GM19468 (cell line): Measurements from ENCODE around the gene RAP2B.

Experiments used
- ATAC-seq: cut with Tn5 transposase; IDR thresholded peaks from one replicate; pipeline ENCODE4 v1.9.1; 2021; ENCODE audit warnings: mild to moderate bottlenecking, moderate library complexity, moderate number of reproducible peaks; ENCODE audit not compliant: unreplicated experiment; ENCODE audit errors: extremely low read depth

Gene RAP2B

DNA sequence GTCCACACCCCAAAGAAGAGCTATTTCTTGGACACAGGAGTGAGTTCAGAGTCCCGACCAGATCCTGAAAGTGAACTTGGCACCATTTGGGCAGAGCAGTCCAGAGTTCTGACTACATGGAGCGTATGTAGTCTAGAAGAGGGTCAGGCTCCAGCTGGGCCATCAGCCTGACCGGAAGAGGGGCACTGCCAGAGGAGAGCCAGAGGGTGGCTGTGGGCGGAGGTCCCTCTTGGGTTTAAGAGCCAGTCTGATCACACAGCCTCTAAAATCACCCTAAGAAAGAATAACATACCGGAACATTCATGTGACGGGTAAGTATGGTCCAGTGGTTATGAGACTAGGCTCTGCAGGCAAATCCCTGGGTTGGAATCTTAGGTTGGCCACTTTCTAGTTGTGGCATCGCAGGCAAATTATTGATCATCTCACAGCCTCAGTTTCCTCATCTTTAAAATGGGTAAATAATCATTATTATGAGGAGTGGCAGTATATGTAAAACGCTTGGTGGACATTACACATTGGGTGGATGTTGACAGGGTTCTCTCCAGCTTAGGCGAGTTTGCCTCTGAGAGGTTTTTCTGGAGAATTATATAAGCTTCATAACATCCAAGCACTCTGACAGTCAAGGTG, 2.1 kb upstream of the RAP2B start:
- no peak for ATAC-seq

DNA sequence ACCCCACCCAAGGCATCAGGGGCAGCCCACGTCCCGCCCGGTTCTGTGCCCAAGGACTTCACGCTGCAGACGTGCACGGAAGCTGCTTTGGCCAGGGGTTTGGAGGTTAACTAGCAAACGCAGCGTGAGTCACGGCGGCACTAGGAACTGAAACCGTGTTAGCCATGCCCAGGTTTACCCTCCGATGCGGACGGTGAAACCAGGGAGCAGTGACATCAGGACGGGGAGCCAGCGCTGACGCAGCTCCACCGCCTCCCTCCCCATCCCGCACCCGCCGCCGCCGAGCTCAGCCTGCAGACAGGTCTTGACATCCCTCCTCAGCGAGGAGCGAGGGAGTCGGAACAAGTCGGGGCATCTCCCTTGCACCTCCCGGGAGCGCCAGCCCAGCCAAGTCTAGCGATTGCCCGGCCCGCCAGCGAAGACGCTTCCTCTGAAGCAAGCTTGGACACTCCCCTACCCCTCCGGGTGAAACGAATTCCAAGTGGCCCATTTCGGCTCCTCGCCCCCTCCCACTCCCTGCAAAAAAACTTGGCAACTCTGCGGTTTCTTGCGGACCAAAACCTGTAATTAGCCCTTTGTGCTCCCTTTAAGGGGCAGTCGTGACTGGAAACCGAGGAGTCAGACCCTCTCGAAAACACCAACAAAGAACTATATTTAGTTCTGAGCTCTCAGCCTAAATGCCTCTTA, 1.4 kb upstream of the RAP2B start:
- ATAC-seq: peak; percentile 15

DNA sequence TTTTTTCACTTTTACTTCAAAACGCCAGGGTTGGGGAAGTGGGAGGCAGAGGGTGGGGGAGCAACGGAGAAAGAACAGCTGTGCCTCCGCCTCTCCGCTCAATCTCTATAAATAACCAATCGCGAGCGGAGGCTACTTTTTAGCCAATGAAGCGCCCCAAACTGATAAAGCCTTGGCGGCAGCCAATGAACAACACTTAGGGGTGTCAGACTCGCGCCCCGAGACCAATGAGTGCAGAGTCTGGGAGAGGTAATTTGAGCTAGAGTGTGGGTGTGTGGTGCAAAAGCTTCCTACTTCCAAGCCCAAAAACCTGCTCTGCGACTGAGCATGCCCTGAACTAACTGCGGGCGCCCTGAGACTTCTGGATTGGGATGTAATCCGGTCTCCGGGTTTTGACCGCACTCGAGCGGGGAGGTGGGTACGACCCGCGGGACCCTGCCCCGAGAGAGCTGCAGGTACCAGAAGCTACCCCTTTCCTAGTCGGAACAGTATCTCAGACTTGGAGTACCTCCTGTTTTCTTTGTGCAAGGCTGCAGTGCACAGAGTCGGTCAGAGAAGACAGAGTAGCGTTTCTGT, 800 bp upstream of the RAP2B start:
- ATAC-seq: peak; percentile 76

- ATAC-seq: no peak
Measured at GRCh38 chr3:153162513-153163392, 727 bp downstream of the RAP2B start.

GRCh38 chr3:153163393-153163724, 1.3 kb downstream of the RAP2B start:
- no peak for ATAC-seq

DNA sequence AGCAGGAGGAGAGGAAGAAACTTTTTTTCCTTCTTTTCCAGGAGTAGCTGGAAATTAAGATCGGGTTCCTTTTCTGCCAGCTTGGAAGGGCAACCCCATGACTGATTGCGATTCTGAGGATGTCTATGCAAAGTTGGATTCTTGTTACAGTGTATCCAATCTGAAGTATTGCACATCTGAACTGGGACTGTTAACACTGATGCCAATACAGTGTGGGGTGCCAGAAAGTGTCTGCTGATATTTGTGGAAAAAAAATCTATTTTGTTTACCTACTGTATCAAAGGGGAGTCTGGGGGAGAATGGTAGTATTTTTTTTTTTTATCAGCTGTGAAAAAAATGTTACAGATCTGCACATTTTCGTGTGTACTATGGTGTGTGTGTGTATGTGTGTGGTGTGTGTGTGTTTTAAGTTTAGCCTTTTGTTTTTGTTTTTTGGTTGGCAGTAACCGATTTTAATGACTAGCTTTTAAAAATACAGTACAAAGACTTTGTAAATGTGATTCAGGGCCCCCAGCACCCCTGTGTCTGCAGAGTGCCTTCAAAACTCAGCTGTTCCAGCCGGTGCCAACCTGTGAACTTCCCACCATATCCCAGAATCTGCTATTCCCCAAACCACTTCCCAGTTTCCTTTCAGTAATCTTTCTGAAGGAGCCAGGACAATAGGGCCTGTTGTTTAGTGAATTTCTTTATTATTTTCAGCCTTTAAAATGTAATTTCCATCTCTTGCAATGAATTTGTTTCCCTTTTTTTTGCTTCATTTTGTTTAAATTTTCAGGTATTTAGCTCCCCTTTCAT, 1.9 kb downstream of the RAP2B start:
- no peak for ATAC-seq

- no peak for ATAC-seq
Measured at GRCh38 chr3:153165261-153165681, 3.2 kb downstream of the RAP2B start.

GRCh38 chr3:153166206-153166605, 4.2 kb downstream of the RAP2B start:
- no peak for ATAC-seq

DNA sequence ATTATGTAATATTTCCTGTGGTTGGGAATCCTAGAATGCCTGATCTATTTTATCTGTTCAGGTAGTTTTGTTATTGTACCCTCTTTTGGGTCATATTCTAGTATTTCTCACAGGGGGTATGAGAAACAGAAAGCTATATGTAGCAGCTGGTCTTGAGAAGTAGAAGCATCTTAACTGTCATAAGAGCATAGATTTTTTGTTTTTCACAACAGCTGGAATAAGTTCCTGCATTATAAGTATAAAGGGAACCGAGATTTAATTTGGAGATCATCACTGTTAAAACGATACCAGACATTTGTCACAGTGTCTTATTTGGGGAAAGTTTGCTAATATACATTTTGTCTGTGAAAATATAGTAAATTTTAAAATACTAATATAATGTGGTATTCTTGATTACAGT, 4.8 kb downstream of the RAP2B start:
- ATAC-seq: no peak

DNA sequence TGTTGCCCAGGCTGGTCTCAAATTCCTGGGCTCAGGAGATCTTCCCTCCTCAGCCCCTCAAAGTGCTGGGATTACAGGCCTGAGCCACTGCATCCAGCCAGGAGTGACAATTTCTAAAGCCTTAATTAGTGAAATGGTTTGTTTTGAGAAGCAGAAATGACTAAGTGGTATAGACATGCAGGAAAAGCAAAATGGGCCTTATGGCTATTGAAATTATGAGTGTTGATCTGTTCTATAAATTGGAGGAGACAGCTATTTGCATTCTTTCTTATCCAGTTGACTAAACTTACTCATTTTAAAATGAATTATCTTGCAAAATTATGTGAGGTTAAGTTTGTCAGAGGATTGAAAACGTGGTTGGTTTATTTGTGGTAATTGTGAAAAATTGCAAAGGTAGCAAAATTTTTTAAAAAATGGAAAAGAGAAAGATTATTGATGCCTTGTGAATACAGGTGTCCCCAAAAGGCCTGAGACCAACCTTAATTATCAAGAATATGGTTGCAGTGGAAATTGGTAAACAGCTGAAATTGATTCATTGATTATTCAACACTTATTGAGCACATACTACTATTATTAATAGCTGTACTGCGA, 7.9 kb downstream of the RAP2B start:
- no peak for ATAC-seq

GRCh38 chr3:153171256-153171655, 9.2 kb downstream of the RAP2B start:
- ATAC-seq: no peak

GRCh38 chr3:153171918-153172317, 9.9 kb downstream of the RAP2B start:
- no peak for ATAC-seq

DNA sequence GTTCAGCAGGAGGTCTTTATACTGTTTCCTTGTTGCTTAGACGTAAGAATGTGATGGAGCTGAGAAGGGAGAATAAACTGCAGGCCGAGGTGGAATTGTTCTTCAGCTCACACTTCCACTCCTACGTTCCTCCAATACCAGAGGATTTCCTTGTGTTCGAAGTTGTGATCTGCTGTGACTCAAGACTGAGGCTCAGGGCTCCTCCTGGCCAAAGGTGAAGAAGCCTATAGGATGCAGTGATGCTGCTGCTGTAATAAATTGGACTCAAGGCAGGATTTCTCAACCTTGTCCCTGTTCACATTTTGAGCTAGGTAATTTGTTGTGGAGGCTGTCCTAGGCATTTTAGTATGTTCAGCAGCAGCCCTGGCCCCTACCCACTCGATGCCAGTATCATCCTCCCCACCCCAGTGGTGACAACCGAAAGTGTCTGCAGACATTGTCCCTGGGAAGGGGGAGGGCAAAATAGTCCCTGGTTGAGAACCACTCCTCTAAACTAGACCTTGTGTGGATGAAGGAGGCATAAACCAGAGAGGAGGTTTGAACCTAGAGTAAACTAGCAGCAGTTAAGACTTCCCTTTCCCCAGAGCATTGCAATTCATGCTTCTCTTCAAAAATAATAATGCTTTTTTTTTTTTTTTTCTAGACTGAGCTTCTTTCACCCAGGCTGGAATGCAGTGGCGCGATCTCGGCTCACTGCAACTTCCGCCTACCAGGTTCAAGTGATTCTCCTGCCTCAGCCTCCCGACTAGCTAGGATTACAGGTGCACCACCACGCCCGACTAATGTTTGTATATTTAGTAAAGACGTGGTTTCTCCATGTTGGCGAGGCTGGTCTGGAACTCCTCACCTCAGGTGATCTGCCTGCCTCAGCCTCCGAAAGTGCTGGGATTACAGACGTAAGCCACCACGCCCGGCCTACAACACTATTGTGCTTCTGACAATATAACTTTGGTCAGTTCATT, 11.1 kb downstream of the RAP2B start:
- no peak for ATAC-seq

GRCh38 chr3:153173758-153174516, 11.9 kb downstream of the RAP2B start:
- no peak for ATAC-seq

DNA sequence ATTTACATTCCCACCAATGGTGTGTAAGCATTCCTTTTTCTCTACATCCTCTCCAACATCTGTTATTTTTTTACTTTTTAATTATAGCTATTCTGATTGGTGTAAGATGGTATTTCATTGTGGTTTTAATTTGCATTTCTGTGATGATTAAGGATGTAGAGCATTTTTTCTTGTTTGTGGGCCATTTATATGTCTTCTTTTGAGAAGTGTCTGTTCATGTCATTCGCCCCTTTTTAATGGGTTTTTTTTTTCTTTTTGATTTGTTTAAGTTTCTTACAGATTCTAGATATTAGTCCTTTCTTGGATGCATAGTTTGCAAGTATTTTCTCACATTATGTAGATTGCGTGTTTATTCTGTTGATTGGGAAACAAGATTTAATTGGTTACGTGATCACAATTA, 14.2 kb downstream of the RAP2B start:
- ATAC-seq: no peak

- no peak for ATAC-seq
Measured at GRCh38 chr3:153180860-153181372, 18.9 kb downstream of the RAP2B start.

DNA sequence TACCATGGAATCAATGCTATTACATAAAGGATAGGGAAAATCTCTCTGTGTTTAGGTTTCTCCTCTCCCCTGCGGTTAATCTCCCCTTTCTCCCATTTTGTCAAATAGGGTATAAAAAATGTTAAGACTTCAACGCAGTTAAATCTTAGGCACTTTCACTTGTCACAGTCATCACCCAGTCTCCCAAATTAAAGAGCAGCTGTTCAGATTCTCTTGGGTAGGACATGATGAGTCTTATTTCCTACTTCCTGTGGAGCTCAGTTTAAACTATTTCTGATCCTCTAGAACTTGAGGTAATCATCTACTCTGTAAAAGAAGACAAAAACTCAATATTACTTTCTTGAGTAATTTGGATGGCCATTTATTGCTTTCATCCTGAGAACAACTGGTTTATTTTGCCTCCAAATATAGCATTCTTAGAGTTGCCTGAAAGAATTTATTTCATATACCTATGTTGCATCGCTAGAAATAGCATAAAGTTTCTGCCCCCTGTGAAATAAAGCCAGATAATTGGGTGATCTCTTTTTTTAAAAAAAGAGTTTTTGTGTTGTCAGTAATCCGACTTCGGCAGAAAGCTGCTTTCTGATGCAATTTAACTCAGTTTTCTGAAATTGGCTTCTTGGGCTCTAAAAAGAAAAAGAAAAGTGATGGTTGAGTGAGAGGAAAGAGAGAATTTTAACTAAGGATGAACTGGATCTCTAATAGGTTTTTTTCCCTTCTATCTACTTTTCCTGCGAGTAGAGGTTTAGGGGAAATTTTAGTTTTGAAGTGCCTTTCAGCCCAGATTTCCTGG, 20.7 kb downstream of the RAP2B start:
- no peak for ATAC-seq
